Activated CD4-positive, alpha-beta T cell treated with anti-CD3 and anti-CD28 coated beads, Interleukin-2, amount 10 ng/mL, durations not matched to agents 7 days and 5 days (primary cell): ENCODE results near the gene DMRT1. TPM values are rescaled to one million over a fixed set of nuclear protein-coding genes. Genes with fewer than 3 reads are reported as not detected.
"Not testable (repeated sequence)": the region's sequence is repeated elsewhere in the genome, so short reads cannot be mapped to it uniquely, and the experiment has no call there.

Experiments used
- CTCF ChIA-PET: fragments of 350-600 bp; sonication (Branson Sonifier 250); formaldehyde crosslinking; loops from one replicate; lab custom pipeline; 2021; ENCODE audit warnings: antibody characterized with exemption; lab: Charles Lee
- POLR2A ChIA-PET: fragments of 350-600 bp; sonication (Branson Sonifier 250); formaldehyde crosslinking; loops from one replicate; lab custom pipeline; 2021; ENCODE audit warnings: antibody characterized with exemption; lab: Charles Lee
- DNase-seq: peaks from one replicate; pipeline ENCODE4 v3.0.0-alpha.2; 2020
- H3K27ac Mint-ChIP-seq: one replicate; pipeline ENCODE4 v1.8.0; 2021; ENCODE audit warnings: mild to moderate bottlenecking, moderate library complexity, mixed read lengths
- H3K27me3 Mint-ChIP-seq: one replicate; pipeline ENCODE4 v1.8.0; 2021; ENCODE audit warnings: mixed read lengths
- H3K36me3 Mint-ChIP-seq: one replicate; pipeline ENCODE4 v1.8.0; 2021; ENCODE audit warnings: low read depth, mixed read lengths
- H3K4me1 Mint-ChIP-seq: one replicate; pipeline ENCODE4 v1.8.0; 2021; ENCODE audit warnings: mixed read lengths
- H3K4me3 Mint-ChIP-seq: one replicate; pipeline ENCODE4 v1.8.0; 2021; ENCODE audit warnings: mild to moderate bottlenecking, moderate library complexity, mixed read lengths
- H3K9me3 Mint-ChIP-seq: one replicate; pipeline ENCODE4 v1.8.0; 2021; ENCODE audit warnings: mixed read lengths
- total RNA-seq, 2 experiments: library from RNA; stranded (reverse); gene quantifications; one replicate each; pipeline ENCODE4 v1.2.3, GENCODE V29; 2021

DMRT1 gene
- total RNA-seq, 2 experiments from 2014 or later, result not detected

DNA sequence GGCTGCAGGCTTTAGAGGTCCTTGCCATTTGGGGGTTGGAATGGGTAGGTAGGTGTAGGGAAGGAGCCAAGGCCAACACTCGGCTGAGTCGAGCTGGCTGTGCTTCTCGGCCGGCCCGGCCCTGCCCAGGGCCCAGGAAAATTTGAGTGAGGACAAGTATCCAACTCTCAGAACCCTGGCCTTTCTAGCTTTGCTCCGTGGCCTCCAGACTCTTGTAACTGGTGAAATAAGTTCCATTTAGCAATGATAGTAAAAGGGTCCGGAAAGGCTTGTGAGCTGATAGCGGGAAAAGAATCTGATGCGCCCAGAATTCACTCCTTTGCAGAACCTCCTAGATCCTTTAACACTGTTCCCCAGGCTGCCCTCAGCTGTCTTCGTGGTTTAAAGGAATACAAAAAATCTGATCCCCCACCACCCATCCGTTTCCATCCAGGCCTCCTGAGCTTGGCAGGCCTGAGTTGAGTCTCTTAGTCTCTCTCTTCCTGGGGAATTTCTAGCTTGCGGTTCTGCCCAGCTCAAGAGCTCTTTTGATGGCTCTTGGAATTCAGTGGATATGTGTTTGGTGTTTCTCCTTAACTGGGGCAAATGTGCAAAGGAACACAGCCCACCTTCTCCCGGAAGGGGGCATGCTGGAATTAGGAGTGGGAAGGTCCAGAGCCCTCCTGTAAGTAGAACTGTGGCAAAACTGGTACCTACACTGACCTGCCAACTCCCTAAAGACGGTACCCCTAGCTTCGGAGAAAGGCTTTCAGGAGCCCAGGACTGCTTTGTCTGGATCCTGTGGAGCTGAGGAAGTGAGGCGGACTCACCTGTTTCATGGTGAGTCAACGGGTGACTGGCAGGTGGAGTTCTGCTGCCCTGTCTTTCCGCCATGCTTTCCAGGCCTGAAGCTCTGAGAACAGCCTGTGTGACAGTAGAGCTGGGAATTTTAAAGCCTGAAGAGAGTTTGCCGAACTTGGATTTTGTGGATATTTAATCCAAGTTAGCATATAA is 136.6 kb downstream of the DMRT1 start:
- Mint-ChIP-seq H3K36me3 (peaks cover 3% of the 10 kb centered on the region), H3K27me3 (peaks cover 85% of the 10 kb centered on the region), H3K4me1 (peaks cover 3% of the 10 kb centered on the region), H3K4me3 (no peak overlapping the region), H3K9me3 (no peaks in the 10 kb centered on the region), H3K27ac (no peak overlapping the region)
- no peak for DNase-seq
- POLR2A ChIA-PET, result no interaction called here
- CTCF ChIA-PET, result interaction anchor here (0.6 to 1.2 kb wide), 2 partner anchors 31 to 35 kb away, joined by 3 to 5 read pairs; no protein-coding TSS in a partner anchor

DNA sequence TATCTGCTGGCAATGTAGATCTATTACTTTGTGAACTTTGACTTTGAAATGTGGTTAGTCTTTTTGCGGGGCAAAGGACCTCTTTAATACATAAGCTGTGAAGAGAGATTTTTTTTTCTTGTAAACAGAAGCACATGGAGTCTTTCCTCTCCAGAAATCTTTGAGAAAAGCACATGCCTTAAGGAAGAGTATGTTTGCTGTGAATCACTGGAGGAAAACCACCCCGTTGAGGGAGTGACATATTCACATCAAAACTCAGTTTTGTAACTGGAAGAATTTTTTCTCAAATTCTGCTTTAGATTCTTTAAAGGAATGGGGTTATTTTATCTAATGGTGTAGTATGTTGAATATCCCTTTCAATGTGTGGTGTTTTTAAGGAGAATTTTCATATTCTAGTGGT is 138.5 kb downstream of the DMRT1 start:
- POLR2A ChIA-PET, result no interaction called here
- H3K4me1 Mint-ChIP-seq, result peaks cover 3% of the 10 kb centered on the region

DNA sequence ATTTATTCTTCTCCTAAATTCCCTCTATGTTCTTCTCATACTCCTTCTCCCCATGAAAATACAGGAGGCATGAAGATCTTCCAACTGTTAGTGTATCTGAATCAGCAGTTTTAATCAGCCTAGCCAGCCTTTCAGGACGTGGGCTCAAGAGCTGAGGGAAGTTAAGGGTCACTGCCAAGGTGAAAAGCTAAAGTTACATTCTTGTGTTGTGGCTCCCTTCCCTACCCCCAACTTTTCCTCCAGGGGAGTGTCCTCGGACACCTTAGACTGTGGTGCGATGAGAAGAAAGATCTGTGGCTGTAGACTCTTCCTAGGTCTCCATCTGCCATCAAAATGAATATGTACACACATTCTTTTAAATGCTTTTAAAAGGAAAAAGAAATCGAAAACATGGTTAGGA is 139.1 kb downstream of the DMRT1 start:
- ChIA-PET POLR2A (no interaction called here), CTCF (interaction anchor here (1.0 to 1.3 kb wide), 2 partner anchors 8 to 30 kb away, joined by 3 read pairs; no protein-coding TSS in a partner anchor)
- Mint-ChIP-seq H3K4me3 (no peak overlapping the region), H3K9me3 (no peaks in the 10 kb centered on the region), H3K4me1 (peaks cover 3% of the 10 kb centered on the region), H3K36me3 (peaks cover 3% of the 10 kb centered on the region), H3K27me3 (peaks cover 76% of the 10 kb centered on the region), H3K27ac (no peak overlapping the region)
- no peak for DNase-seq

More for the DNA sequence above, 138.5 kb downstream of the DMRT1 start:
- H3K27me3 Mint-ChIP-seq, result peaks cover 79% of the 10 kb centered on the region
- peaks cover 3% of the 10 kb centered on the region for H3K36me3 Mint-ChIP-seq
- no peaks in the 10 kb centered on the region for H3K9me3 Mint-ChIP-seq
- no peak for DNase-seq
- no peak overlapping the region for H3K4me3 Mint-ChIP-seq
- CTCF ChIA-PET, result interaction anchor here (1.0 to 1.1 kb wide), 2 partner anchors 9 to 18 kb away, joined by 3 read pairs; no protein-coding TSS in a partner anchor
- no peak overlapping the region for H3K27ac Mint-ChIP-seq

DNA sequence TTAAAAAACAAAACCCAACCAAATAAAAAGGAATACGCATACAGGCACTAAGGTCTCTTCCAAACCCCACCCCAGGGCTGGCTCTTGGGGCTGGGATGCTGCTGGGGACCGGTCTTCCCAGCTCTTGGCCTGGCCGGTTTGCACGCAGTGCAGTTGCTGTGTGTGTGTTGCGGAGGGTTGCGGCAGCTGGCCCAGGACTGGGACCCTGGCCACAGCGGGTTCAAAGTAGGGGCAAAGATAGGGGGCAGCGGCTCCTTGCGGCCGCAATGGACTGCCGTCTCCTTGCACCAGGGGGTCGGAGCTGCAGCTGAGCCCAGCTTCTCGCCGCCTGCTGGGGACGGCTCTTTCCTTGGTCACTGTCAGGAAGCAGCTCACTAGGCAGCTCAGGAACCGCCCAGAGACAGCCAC is 140.0 kb downstream of the DMRT1 start:
- Mint-ChIP-seq H3K4me3 (no peak overlapping the region), H3K27me3 (peaks cover 74% of the 10 kb centered on the region), H3K4me1 (no peaks in the 10 kb centered on the region), H3K27ac (no peak overlapping the region), H3K9me3 (no peaks in the 10 kb centered on the region), H3K36me3 (no peaks in the 10 kb centered on the region)
- ChIA-PET POLR2A (no interaction called here), CTCF (interaction anchor here (0.6 to 1.3 kb wide), 3 partner anchors 14 to 622 kb away, joined by 3 to 4 read pairs (median 3); no protein-coding TSS in a partner anchor)
- no peak for DNase-seq

DNA sequence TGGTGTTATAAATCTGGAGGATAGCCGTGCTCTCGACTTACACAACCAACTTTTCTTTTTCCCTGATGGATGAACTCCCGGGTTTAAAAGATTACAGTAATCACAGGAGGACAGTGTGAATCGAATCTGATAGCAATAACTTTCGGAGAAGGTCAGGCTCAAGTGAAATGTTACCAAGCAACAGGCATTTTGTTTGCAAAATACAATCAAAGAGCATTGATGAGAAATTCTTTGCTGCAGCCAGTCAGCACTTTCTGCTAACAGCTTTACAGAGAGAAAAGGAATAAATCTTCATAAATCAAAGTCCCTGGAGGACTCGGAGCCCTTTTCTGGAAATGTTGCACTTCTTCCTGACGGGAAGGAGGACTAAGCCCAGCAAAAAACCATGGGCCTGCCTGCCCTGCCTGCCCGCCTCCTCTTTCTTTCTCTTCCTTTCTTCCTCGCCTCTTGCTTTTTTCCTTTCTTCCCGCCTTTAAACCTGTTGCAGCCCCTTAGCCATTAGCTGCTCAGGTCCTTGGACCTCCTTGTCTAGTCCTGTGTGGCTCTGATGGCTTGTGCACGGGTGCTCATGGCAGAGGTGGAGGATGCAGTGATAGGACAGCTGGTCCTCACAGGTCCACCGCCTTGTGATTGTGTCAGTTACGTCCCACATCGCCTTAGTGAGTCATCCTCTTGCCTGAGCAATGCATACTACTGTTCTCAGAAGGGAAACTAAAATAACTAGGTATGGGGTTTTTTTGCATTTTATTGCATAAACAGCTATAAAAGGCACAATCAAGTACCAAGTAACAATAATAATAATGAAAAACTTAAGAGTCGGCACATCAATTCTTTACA is 141.1 kb downstream of the DMRT1 start:
- CTCF ChIA-PET, result interaction anchor here (0.6 to 0.8 kb wide), 2 partner anchors 15 to 83 kb away, joined by 3 to 4 read pairs; no protein-coding TSS in a partner anchor
- no peaks in the 10 kb centered on the region for H3K36me3 Mint-ChIP-seq

DNA sequence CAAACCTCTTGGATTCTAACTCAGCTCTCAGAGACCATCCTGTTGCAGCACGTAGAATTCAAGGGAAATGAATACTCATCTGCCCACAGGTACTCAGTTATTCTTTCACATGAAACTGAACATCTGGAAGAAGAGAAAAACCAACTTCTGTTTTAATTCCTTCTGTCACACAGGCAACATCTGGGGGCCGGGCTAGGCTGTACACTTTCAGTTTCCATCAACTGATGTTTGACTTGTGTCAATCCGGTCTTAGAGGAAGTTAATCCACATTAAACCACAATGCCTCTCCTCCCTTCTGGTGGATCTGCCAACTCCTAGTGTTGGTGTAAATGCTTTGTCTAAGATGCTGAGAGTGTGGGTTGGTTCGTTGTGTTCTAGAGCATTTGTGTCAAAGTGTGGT is 152.5 kb downstream of the DMRT1 start:
- Mint-ChIP-seq H3K4me3 (no peak overlapping the region), H3K27me3 (peaks cover 21% of the 10 kb centered on the region), H3K4me1 (peaks cover 8% of the 10 kb centered on the region), H3K9me3 (no peaks in the 10 kb centered on the region), H3K27ac (peak overlapping the region; percentile 16), H3K36me3 (no peaks in the 10 kb centered on the region)
- DNase-seq, result no peak
- ChIA-PET POLR2A (no interaction called here), CTCF (no interaction called here)

More for the DNA sequence above, 141.1 kb downstream of the DMRT1 start:
- no peaks in the 10 kb centered on the region for H3K9me3 Mint-ChIP-seq
- no peak for DNase-seq
- POLR2A ChIA-PET, result no interaction called here
- no peak overlapping the region for H3K27ac Mint-ChIP-seq
- no peaks in the 10 kb centered on the region for H3K4me1 Mint-ChIP-seq
- H3K27me3 Mint-ChIP-seq, result peaks cover 80% of the 10 kb centered on the region
- no peak overlapping the region for H3K4me3 Mint-ChIP-seq

DNA sequence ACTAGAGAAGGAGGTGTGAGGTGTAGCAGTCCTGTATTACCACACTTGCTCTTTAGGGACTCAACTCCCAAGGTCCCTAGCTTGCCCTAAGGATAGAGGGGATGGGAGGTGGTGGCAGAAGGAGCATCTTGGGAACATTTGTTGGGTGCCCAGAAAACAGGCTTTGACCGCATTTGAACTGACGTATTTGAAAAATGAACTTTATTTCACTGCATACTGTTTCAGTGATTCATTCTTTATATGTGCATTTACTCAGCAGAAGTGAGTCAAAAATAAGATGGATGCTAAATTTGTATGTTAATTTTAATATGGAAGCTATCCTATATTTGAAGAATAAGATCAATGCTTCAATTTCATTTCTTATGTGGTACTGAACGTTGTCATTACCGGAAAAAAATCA is 153.7 kb downstream of the DMRT1 start:
- Mint-ChIP-seq H3K4me3 (no peak overlapping the region), H3K36me3 (no peaks in the 10 kb centered on the region), H3K4me1 (peaks cover 8% of the 10 kb centered on the region), H3K27ac (no peak overlapping the region), H3K9me3 (no peaks in the 10 kb centered on the region), H3K27me3 (peaks cover 18% of the 10 kb centered on the region)
- ChIA-PET CTCF (no interaction called here), POLR2A (no interaction called here)
- DNase-seq, result no peak

DNA sequence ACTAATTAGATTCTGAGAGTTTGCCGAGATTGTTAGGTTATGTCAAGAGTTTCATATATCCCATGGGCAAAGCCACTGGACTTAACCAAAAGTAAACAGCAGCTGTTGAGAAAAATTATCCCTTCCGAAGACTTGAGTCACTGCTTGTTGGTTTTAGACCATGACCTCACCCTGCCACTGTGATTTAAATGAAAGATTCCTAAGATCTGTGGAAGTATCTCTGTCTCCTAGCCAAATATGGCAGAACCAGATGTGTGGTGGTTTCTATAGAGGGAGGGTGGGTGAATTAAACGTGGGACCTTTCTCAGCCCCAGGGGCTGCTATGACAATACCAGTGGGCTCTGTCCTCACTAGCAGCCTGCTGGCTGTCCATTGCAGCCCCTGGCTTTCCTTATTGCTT is 154.3 kb downstream of the DMRT1 start:
- Mint-ChIP-seq H3K27ac (no peak overlapping the region), H3K36me3 (no peaks in the 10 kb centered on the region), H3K27me3 (peaks cover 18% of the 10 kb centered on the region), H3K4me3 (no peak overlapping the region), H3K4me1 (peaks cover 8% of the 10 kb centered on the region), H3K9me3 (no peaks in the 10 kb centered on the region)
- CTCF ChIA-PET, result no interaction called here
- DNase-seq, result no peak
- POLR2A ChIA-PET, result no interaction called here

DNA sequence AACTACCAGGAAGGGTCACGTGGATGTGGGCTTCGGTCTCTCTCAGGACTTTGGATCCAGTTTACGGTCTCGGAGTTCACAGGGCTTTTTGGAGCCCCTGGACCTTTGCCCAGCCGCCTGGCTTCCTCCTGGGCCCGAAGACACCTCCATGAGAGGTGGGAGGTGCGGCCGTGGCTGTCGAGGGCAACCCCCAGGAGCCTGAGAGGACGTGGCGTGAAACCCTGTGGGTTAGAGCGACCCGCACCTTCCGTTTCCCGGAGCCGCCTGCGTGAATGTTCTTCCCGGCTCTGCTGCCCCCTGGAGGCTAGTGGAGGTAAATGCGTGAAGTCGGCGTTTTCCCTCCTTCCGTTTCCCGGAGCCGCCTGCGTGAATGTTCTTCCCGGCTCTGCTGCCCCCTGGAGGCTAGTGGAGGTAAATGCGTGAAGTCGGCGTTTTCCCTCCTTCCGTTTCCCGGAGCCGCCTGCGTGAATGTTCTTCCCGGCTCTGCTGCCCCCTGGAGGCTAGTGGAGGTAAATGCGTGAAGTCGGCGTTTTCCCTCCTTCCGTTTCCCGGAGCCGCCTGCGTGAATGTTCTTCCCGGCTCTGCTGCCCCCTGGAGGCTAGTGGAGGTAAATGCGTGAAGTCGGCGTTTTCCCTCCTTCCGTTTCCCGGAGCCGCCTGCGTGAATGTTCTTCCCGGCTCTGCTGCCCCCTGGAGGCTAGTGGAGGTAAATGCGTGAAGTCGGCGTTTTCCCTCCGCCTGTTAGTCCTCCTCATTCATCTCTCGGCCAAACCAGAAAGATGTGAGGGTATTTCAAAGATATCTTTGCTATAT is 157.0 kb downstream of the DMRT1 start:
- H3K27ac Mint-ChIP-seq, H3K27me3 Mint-ChIP-seq, H3K4me1 Mint-ChIP-seq, H3K36me3 Mint-ChIP-seq, H3K4me3 Mint-ChIP-seq, DNase-seq, POLR2A ChIA-PET, H3K9me3 Mint-ChIP-seq: not testable (repeated sequence)
- CTCF ChIA-PET, result interaction anchor here (0.9 to 2.3 kb wide), 4 partner anchors 12 to 113 kb away, joined by 3 to 8 read pairs (median 4); no protein-coding TSS in a partner anchor

DNA sequence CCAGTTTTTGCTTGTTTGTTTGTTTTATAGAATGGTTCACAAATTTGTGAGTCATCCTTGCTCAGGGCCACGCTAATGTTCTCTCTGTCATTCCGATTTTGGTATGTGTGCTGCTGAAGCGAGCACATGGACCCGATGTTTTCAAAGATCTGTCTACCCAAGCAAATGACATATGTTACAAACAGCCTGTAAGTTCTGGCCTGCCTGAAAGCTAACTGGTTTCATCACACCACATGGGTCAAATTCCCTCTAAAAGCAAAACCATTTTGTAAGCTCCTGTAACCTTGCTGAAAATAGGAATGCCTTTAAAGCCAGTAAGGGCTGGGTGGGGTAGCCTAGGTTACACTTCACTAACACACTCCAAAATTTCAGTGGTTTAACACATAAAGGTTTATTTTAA is 160.3 kb downstream of the DMRT1 start:
- Mint-ChIP-seq H3K4me3 (no peak overlapping the region), H3K27me3 (peaks cover 4% of the 10 kb centered on the region), H3K4me1 (peaks cover 6% of the 10 kb centered on the region), H3K36me3 (no peaks in the 10 kb centered on the region), H3K27ac (no peak overlapping the region), H3K9me3 (no peaks in the 10 kb centered on the region)
- POLR2A ChIA-PET, result no interaction called here
- no peak for DNase-seq
- CTCF ChIA-PET, result no interaction called here

DNA sequence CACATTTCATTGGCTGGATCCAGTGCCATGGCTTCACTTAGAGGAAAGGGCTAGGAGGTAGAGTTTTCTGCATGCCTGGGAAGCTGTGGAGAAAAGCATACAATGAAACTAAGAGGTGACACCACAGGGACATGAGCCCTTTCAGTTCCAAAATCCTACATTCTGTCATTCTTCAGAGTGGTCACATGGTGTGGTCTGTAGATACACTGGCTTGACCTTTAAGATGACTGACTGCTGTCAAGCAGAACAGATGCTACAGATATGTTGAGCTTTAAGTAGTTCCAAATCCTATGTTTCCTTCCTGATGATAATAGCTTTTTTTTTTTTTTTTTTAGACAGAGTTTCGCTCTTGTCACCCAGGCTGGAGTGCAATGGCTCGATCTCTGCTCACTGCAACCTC is 161.2 kb downstream of the DMRT1 start:
- H3K27me3 Mint-ChIP-seq, result peaks cover 7% of the 10 kb centered on the region
- H3K9me3 Mint-ChIP-seq, result no peaks in the 10 kb centered on the region
- H3K27ac Mint-ChIP-seq, result no peak overlapping the region
- ChIA-PET CTCF (interaction anchor here (0.8 kb wide), 1 partner anchor 111 kb away, joined by 3 read pairs; no protein-coding TSS in a partner anchor), POLR2A (no interaction called here)
- H3K4me3 Mint-ChIP-seq, result no peak overlapping the region
- peaks cover 6% of the 10 kb centered on the region for H3K4me1 Mint-ChIP-seq
- no peaks in the 10 kb centered on the region for H3K36me3 Mint-ChIP-seq
- DNase-seq, result no peak
